ENCODE measurements around the gene MYL5. TPM values are rescaled to one million over a fixed set of nuclear protein-coding genes. Genes with fewer than 3 reads are reported as not detected.
"Not testable (repeated sequence)": the region's sequence is repeated elsewhere in the genome, so short reads cannot be mapped to it uniquely, and the experiment has no call there.

Gene MYL5
- total and polyA plus RNA-seq, 2 experiments from 2014 or later: 21.9 to 24.5 TPM

- Histone ChIP-seq H3K36me3 (ENCODE audit: low read depth) (no peaks in the 10 kb centered on the region), H3K4me2 (ENCODE audit: unreplicated experiment) (no peak overlapping the region), H3K4me1 (ENCODE audit: insufficient read depth) (no peaks in the 10 kb centered on the region), H3K79me2 (ENCODE audit: insufficient read depth) (no peaks in the 10 kb centered on the region), H3K9me3 (ENCODE audit: low read depth) (no peaks in the 10 kb centered on the region), H3K27me3 (replicated peaks; ENCODE audit: insufficient read depth) (no peaks in the 10 kb centered on the region), H3K9ac (no peak overlapping the region), H3K9me2 (ENCODE audit: insufficient read depth) (no peaks in the 10 kb centered on the region), H2AFZ (no peak overlapping the region), H3K4me3 (no peak overlapping the region), H3K27ac (no peak overlapping the region), H4K20me1 (ENCODE audit: insufficient read depth) (no peaks in the 10 kb centered on the region), H3F3A (ENCODE audit: insufficient read depth) (no peaks in the 10 kb centered on the region)
- 43 to 50% methylated on average over 5 to 6 of the region's 6 CpGs for WGBS, 2 experiments (ENCODE audit: low coverage in 1 of 2, low lambda C conversion rate in 2 of 2, missing lambda C conversion rate in 2 of 2)
- DNase-seq: no peak
- in situ Hi-C loops (cut with MboI): no loop called here
- TF ChIP-seq EZH2phosphoT487 (IDR thresholded peaks at IDR 0.05; ENCODE audit: insufficient read depth, low read depth) (no peak), EZH2 (IDR thresholded peaks at IDR 0.05; ENCODE audit: insufficient read depth, poor library complexity, severe bottlenecking) (no peak)
Measured at GRCh38 chr4:632926-633325, 41.4 kb upstream of the MYL5 start.

DNA sequence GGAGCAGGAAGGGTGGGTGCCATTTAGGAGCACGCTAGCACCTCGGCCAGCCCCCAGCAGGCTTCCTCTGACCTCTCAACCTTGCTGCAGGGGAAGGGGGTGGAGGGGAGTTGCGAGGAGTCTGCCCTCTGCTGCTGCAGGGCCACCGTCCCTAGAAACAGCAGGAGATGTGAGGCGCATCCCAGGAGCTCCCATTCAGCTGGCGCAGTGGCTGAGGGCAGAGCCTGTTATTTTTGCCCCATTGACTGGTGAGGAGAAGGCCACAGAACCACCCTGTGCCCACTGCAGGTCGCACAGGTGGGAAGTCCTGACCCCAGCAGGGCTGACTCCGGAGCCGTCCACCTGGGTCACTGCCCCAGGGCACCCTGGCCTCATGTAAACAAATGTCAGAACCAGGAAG is 40.9 kb upstream of the MYL5 start:
- Histone ChIP-seq H2AFZ (no peak overlapping the region), H3K36me3 (ENCODE audit: low read depth) (no peaks in the 10 kb centered on the region), H3K4me3 (no peak overlapping the region), H3F3A (ENCODE audit: insufficient read depth) (no peaks in the 10 kb centered on the region), H4K20me1 (ENCODE audit: insufficient read depth) (no peaks in the 10 kb centered on the region), H3K9ac (no peak overlapping the region), H3K4me1 (ENCODE audit: insufficient read depth) (no peaks in the 10 kb centered on the region), H3K27ac (no peak overlapping the region), H3K9me2 (ENCODE audit: insufficient read depth) (no peaks in the 10 kb centered on the region), H3K27me3 (replicated peaks; ENCODE audit: insufficient read depth) (no peaks in the 10 kb centered on the region), H3K4me2 (ENCODE audit: unreplicated experiment) (no peak overlapping the region), H3K79me2 (ENCODE audit: insufficient read depth) (no peaks in the 10 kb centered on the region), H3K9me3 (ENCODE audit: low read depth) (no peaks in the 10 kb centered on the region)
- TF ChIP-seq EZH2 (IDR thresholded peaks at IDR 0.05; ENCODE audit: insufficient read depth, poor library complexity, severe bottlenecking): no peak
- TF ChIP-seq EZH2phosphoT487 (IDR thresholded peaks at IDR 0.05; ENCODE audit: insufficient read depth, low read depth): no peak
- 45% methylated on average over 9 of the region's 9 CpGs for WGBS, 2 experiments (ENCODE audit: low coverage in 1 of 2, low lambda C conversion rate in 2 of 2, missing lambda C conversion rate in 2 of 2)
- DNase-seq: no peak
- in situ Hi-C loops (cut with MboI): no loop called here

DNA sequence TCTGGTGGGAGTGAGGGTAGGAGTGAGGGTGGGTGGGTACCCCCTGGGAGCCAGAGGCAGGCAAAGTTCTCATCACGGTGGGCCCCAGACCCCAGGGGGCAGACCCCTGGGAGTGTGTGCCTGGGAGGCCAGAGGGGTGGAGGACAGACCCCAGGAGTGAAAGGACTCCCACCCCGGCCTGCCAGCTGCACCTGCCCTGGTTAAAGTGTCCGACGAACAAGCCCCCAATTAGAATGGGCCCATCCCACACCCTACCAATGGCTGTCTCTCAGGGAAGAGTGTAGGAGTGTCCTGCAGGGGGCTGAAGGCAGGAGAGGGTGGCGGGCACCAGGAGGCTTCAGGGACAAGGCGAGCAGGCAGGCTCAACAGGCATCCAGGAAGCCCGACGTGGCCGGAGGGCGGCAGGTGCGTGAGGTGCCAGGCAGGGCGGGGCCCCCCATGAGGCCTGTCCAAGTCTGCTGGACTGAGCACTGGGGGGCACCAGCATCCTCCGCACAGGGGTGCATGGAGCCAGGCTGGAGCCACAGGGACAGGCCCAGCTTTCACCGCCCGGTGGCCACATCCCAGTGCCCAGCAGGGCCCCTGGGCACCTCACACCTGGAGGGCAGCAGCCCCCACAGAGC is 40.3 kb upstream of the MYL5 start:
- no peak overlapping the region for H3K4me3 ChIP-seq
- no peak for DNase-seq
- H3K4me1 ChIP-seq (ENCODE audit: insufficient read depth): no peaks in the 10 kb centered on the region
- H3K27ac ChIP-seq: no peak overlapping the region
- H3K36me3 ChIP-seq (ENCODE audit: low read depth): no peaks in the 10 kb centered on the region
- no peak overlapping the region for H3K9ac ChIP-seq
- H3K9me3 ChIP-seq (ENCODE audit: low read depth): no peaks in the 10 kb centered on the region
- no peak overlapping the region for H2AFZ ChIP-seq
- no peak overlapping the region for H3K4me2 ChIP-seq (ENCODE audit: unreplicated experiment)
- WGBS, 2 experiments (ENCODE audit: low coverage in 1 of 2, low lambda C conversion rate in 2 of 2, missing lambda C conversion rate in 2 of 2): 40 to 53% methylated on average over 13 to 15 of the region's 15 CpGs
- H3K79me2 ChIP-seq (ENCODE audit: insufficient read depth): no peaks in the 10 kb centered on the region
- in situ Hi-C loops (cut with MboI): no loop called here
- no peaks in the 10 kb centered on the region for H3F3A ChIP-seq (ENCODE audit: insufficient read depth)
- H3K27me3 ChIP-seq (replicated peaks; ENCODE audit: insufficient read depth): no peaks in the 10 kb centered on the region
- H4K20me1 ChIP-seq (ENCODE audit: insufficient read depth): no peaks in the 10 kb centered on the region
- TF ChIP-seq EZH2 (IDR thresholded peaks at IDR 0.05; ENCODE audit: insufficient read depth, poor library complexity, severe bottlenecking) (no peak), EZH2phosphoT487 (IDR thresholded peaks at IDR 0.05; ENCODE audit: insufficient read depth, low read depth) (no peak)
- no peaks in the 10 kb centered on the region for H3K9me2 ChIP-seq (ENCODE audit: insufficient read depth)

- Histone ChIP-seq H3K4me3 (no peak overlapping the region), H4K20me1 (ENCODE audit: insufficient read depth) (no peaks in the 10 kb centered on the region), H3K27ac (no peak overlapping the region), H3K9me3 (ENCODE audit: low read depth) (no peaks in the 10 kb centered on the region), H3K27me3 (replicated peaks; ENCODE audit: insufficient read depth) (no peaks in the 10 kb centered on the region), H3K4me1 (ENCODE audit: insufficient read depth) (no peaks in the 10 kb centered on the region), H3K9ac (no peak overlapping the region), H3K9me2 (ENCODE audit: insufficient read depth) (no peaks in the 10 kb centered on the region), H3F3A (ENCODE audit: insufficient read depth) (no peaks in the 10 kb centered on the region), H2AFZ (no peak overlapping the region), H3K36me3 (ENCODE audit: low read depth) (no peaks in the 10 kb centered on the region), H3K4me2 (ENCODE audit: unreplicated experiment) (no peak overlapping the region), H3K79me2 (ENCODE audit: insufficient read depth) (no peaks in the 10 kb centered on the region)
- 66 to 67% methylated on average over 22 to 23 of the region's 23 CpGs for WGBS, 2 experiments (ENCODE audit: low coverage in 1 of 2, low lambda C conversion rate in 2 of 2, missing lambda C conversion rate in 2 of 2)
- no peak for DNase-seq
- TF ChIP-seq EZH2 (IDR thresholded peaks at IDR 0.05; ENCODE audit: insufficient read depth, poor library complexity, severe bottlenecking) (no peak), EZH2phosphoT487 (IDR thresholded peaks at IDR 0.05; ENCODE audit: insufficient read depth, low read depth) (no peak)
- in situ Hi-C loops (cut with MboI): no loop called here
Measured at GRCh38 chr4:634599-634985, 39.8 kb upstream of the MYL5 start.

DNA sequence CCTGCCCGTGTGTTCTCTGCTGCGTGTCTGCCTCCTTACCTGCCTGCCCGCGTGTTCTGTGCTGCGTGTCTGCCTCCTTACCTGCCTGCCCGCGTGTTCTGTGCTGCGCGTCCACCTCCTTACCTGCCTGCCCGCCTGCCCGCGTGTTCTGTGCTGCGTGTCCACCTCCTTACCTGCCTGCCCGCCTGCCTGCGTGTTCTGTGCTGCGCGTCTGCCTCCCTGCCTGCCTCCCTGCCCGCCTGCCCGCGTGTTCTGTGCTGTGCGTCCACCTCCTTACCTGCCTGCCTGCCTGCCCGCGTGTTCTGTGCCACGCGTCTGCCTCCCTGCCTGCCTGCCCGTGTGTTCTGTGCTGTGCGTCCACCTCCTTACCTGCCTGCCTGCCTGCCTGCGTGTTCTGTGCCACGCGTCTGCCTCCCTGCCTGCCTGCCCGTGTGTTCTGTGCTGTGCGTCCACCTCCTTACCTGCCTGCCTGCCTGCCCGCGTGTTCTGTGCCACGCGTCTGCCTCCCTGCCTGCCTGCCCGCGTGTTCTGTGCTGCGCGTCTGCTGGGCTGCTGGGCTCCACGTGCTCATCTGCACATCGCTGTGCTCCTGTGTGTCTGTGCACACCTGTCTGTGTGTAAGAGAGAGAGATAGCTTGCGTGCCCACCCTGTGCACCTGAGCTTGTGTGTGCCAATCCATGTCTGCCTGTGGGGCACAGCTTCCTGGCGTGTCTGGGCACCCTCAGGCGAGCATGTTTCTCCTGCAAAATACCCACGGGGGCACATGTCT is 39.1 kb upstream of the MYL5 start:
- H4K20me1 ChIP-seq (ENCODE audit: insufficient read depth); H3K4me2 ChIP-seq (ENCODE audit: unreplicated experiment); H3K4me3 ChIP-seq; H3K9me3 ChIP-seq (ENCODE audit: low read depth); H2AFZ ChIP-seq; DNase-seq; H3K4me1 ChIP-seq (ENCODE audit: insufficient read depth); H3K27ac ChIP-seq; H3K36me3 ChIP-seq (ENCODE audit: low read depth); H3F3A ChIP-seq (ENCODE audit: insufficient read depth); in situ Hi-C loops (cut with MboI); H3K9ac ChIP-seq; H3K79me2 ChIP-seq (ENCODE audit: insufficient read depth); H3K27me3 ChIP-seq (replicated peaks; ENCODE audit: insufficient read depth); H3K9me2 ChIP-seq (ENCODE audit: insufficient read depth): not testable (repeated sequence)
- WGBS, 2 experiments (ENCODE audit: low coverage in 1 of 2, low lambda C conversion rate in 2 of 2, missing lambda C conversion rate in 2 of 2): 77 to 80% methylated on average over 12 to 46 of the region's 46 CpGs
